H54 (cell line): ENCODE data around the gene SLC36A4.

Source experiments
- DNase-seq: peaks from one replicate; pipeline ENCODE4 v3.0.0; 2011; ENCODE audit warnings: low spot score, mixed read lengths; ENCODE audit not compliant: insufficient read length
- FAIRE-seq: peaks from 3 replicates; lab custom pipeline; 2011; peaks lifted over from hg19 to GRCh38; lab: Jason Lieb, UNC
- POLR2A ChIP-seq: IDR thresholded peaks from 2 replicates; pipeline ENCODE4 v1.6.1; 2011; ENCODE audit warnings: low read depth, mild to moderate bottlenecking, low read length

SLC36A4 gene

GRCh38 chr11:93169950-93170561, 27.7 kb downstream of the SLC36A4 start:
- DNase-seq (no peak), FAIRE-seq (no peak)
- no peak for TF ChIP-seq POLR2A

- FAIRE-seq (no peak), DNase-seq (no peak)
- no peak for TF ChIP-seq POLR2A
These were observed 28.6 kb downstream of the SLC36A4 start for GRCh38 chr11:93169143-93169542.

- FAIRE-seq (no peak), DNase-seq (no peak)
- TF ChIP-seq POLR2A = no peak
These were observed 30.9 kb downstream of the SLC36A4 start for GRCh38 chr11:93166862-93167261.

GRCh38 chr11:93166194-93166593, 31.6 kb downstream of the SLC36A4 start:
- no peak for TF ChIP-seq POLR2A
- no peak for DNase-seq
- FAIRE-seq = no peak

GRCh38 chr11:93160808-93161207, 37.0 kb downstream of the SLC36A4 start:
- FAIRE-seq = no peak
- TF ChIP-seq POLR2A = no peak
- no peak for DNase-seq

GRCh38 chr11:93160156-93160555, 37.6 kb downstream of the SLC36A4 start:
- FAIRE-seq (no peak), DNase-seq (no peak)
- no peak for TF ChIP-seq POLR2A

GRCh38 chr11:93159721-93160120, 38.1 kb downstream of the SLC36A4 start:
- FAIRE-seq (no peak), DNase-seq (no peak)
- TF ChIP-seq POLR2A = no peak

GRCh38 chr11:93155738-93156137, 42.1 kb downstream of the SLC36A4 start:
- DNase-seq (no peak), FAIRE-seq (no peak)
- no peak for TF ChIP-seq POLR2A

GRCh38 chr11:93145390-93145915, 52.3 kb downstream of the SLC36A4 start:
- no peak for FAIRE-seq
- no peak for DNase-seq
- no peak for TF ChIP-seq POLR2A

- TF ChIP-seq POLR2A = no peak
- FAIRE-seq (no peak), DNase-seq (no peak)
These were observed 54.0 kb downstream of the SLC36A4 start for GRCh38 chr11:93143800-93144199.

GRCh38 chr11:93143186-93143585, 54.6 kb downstream of the SLC36A4 start:
- DNase-seq (no peak), FAIRE-seq (no peak)
- no peak for TF ChIP-seq POLR2A

GRCh38 chr11:93133488-93134109, 64.2 kb downstream of the SLC36A4 start:
- no peak for TF ChIP-seq POLR2A
- no peak for FAIRE-seq
- no peak for DNase-seq

GRCh38 chr11:93132836-93133235, 65.0 kb downstream of the SLC36A4 start:
- TF ChIP-seq POLR2A = no peak
- FAIRE-seq = no peak
- no peak for DNase-seq

GRCh38 chr11:93131709-93132108, 66.1 kb downstream of the SLC36A4 start:
- FAIRE-seq (no peak), DNase-seq (no peak)
- TF ChIP-seq POLR2A = no peak

- FAIRE-seq (no peak), DNase-seq (no peak)
- no peak for TF ChIP-seq POLR2A
These were observed 69.2 kb downstream of the SLC36A4 start for GRCh38 chr11:93128574-93128973.
